Measurements from ENCODE around the gene CDK13. TPM values are rescaled to one million over a fixed set of nuclear protein-coding genes. Genes with fewer than 3 reads are reported as not detected.

Gene CDK13
- total and polyA plus RNA-seq, 9 of the 15 experiments (the other 6 are each of a cell fraction or from before 2014, with no cell fraction given) = 9.8 to 46.1 (median 32.4) TPM

DNA sequence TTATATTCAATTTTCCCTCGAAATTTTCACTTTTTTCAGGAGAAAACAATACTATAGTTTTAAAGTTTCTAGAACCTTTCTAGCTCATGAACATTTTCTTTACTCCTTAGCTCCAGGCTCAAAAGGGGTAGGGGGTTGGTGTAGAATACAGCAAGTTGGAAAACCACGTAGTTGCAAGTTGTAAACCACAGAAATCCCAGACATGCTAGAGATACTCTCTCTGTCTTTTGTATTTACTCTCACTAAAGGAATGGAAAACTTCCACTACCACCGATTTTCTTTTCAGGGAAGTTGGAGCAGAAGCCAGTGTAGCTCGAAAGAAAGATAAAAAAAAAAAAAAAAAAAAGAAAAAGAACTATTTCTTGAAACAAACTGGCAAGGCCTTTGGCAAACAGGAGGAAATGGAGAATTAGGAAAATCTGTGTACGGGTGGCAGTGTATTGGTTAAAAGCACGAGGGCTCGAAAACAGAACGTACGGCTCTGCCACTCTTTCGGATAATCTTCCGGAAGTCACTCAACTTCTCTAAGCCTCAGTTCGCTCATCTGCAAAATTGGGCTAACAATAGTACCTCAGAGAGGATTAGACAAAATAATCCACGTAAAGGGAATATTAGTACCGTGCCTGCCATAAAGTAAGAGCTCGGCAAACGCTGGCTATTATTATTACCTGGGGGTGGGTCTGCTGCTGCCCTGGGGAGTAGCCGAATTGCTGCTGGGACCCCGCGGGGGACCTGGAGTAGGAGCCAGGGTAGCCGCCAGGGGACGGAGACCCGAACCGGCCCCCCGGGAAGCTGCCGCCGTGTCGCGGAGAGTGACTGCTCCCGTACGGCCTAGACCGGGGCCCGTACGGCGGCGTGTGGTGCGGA, 183.7 kb downstream of the CDK13 start (continued):
- TF ChIP-seq, protein P1, sequence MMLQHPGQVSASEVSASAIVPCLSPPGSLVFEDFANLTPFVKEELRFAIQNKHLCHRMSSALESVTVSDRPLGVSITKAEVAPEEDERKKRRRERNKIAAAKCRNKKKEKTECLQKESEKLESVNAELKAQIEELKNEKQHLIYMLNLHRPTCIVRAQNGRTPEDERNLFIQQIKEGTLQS (IDR thresholded peaks at IDR 0.05) = 0 out of 2 replicates have a peak, but pooled peaks have one; percentile 9
- TF ChIP-seq, protein P1 (CRISPR knock-in tag; conservative IDR thresholded peaks at IDR 0.05) = no peak

DNA sequence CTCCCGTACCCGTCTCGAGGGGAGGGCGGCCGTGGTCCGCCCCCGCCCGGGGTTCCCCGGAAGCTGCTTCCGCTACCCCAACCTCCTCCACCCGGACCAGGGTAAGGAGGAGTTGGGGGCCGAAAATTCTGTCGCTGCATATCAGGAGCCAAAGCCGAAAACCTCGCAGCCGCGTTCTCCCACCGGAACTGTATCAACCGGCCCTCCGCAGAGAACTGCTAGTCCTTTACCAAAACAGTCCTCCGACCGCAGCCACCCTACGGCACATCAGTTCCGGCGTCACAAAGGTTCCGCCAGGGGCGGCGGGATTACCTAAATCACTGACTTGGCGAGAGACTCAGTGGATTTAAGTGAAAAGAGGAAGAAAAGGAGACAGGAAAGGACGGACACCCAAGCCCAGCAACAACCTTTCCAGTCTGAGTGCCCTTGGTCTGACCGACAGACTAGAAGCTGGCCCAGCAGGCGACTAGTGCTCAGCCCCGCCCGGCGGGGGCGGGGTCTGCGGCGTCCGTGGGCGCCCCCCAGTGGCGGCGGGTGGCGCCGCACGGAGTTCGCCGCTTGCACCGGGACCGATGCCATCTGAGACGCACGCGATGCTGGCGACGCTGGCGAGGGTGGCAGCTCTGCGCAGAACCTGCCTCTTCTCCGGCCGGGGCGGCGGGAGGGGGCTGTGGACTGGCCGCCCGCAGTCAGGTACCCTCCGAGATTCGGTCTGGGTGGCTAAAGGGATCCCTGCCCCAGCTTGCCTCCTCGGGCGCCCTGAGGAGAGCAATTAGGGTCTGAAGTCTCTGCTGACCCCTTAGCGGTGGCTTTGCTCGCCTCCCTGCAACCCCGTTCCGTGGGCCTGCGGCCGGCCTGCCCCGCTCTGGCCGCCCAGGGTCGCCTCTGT, 184.6 kb downstream of the CDK13 start, which contains the start of the genes MPLKIP and SUGCT:
TSS of gene MPLKIP (minus strand) at position 195 of the 889 bp plus-strand sequence. CDS start at position 140, 55 bp downstream.
TSS of gene SUGCT (plus strand) at position 578 of the 889 bp plus-strand sequence.
- in situ Hi-C loops (cut with MboI) = no loop called here
- POLR2A ChIA-PET = interaction anchor here (0.6 to 1.4 kb wide), 5 partner anchors 10 to 1573 kb away, joined by 3 to 8 read pairs (median 4); no protein-coding TSS in a partner anchor
- peak within 1 kb of the TSS; percentile 98 for H3K27ac ChIP-seq (ENCODE audit: extremely low read depth, low read depth, low read length)
- H3K9me1 ChIP-seq (ENCODE audit: control insufficient read depth, insufficient read depth, low read length) = no peaks in the 10 kb centered on the region
- peaks cover 0 to 6% of the 10 kb centered on the region in 2 experiments; a peak in 2 of 5 replicates for H3K4me1 ChIP-seq (replicated peaks in 1 of 2; ENCODE audit: control insufficient read depth in 2 of 2, insufficient read depth in 2 of 2, low read length in 2 of 2)
- 2% methylated on average over 46 of the region's 75 CpGs for WGBS (ENCODE audit: insufficient coverage, low coverage, missing lambda C conversion rate)
- FAIRE-seq (peak; percentile 78), DNase-seq (ENCODE audit: extremely low read depth in 1 of 4, low spot score in 3 of 4) (peak; percentile 89 to 92 (median 90)), ATAC-seq (peak; percentile 92)
- peak within 1 kb of the TSS; percentile 97 to 99 for H3K9ac ChIP-seq (ENCODE audit: insufficient read depth in 1 of 2, low read depth in 2 of 2, low read length in 2 of 2)
- intact Hi-C loops (cut with micrococcal nuclease) = loop anchor here (1.0 to 5.0 kb wide), 2 partner anchors 50 to 182 kb away; partner anchors contain the start of gene CDK13
- no peaks in the 10 kb centered on the region; the same call in 1 of the 2 replicates for H4K20me1 ChIP-seq (replicated peaks; ENCODE audit: control insufficient read depth, insufficient read depth, low read length)
- CTCF ChIA-PET (ENCODE audit: low intra/inter-chr PET ratio) = no interaction called here
- peaks cover 50% of the 10 kb centered on the region for H3K79me2 ChIP-seq (ENCODE audit: control insufficient read depth, insufficient read depth, low read length)
- peaks cover 31% of the 10 kb centered on the region; the same call in 2 of the 3 replicates for H3K36me3 ChIP-seq (ENCODE audit: control insufficient read depth, insufficient read depth, low read length)
- peak within 1 kb of the TSS; percentile 99 for H3K4me2 ChIP-seq (ENCODE audit: insufficient read depth, low read length)
- no peaks in the 10 kb centered on the region for H3K9me3 ChIP-seq (replicated peaks; ENCODE audit: control insufficient read depth, insufficient read depth, low read depth, low read length)
- peak within 1 kb of the TSS; percentile 95 for H3K4me3 ChIP-seq
- no TSS peak for BruUV-seq (replicated peaks)
- no peaks in the 10 kb centered on the region for H3K27me3 ChIP-seq (ENCODE audit: control insufficient read depth in 2 of 2, insufficient read depth in 2 of 2, low read length in 2 of 2)
- H2AFZ ChIP-seq (ENCODE audit: low read depth, low read length) = peak within 1 kb of the TSS; percentile 100
- peak; percentile 99 for TF ChIP-seq TAF1 (IDR thresholded peaks at IDR 0.05; ENCODE audit: control insufficient read depth, extremely low read depth, insufficient read depth, low read length, severe bottlenecking)
- peak; percentile 71 for TF ChIP-seq FOXM1 (IDR thresholded peaks at IDR 0.05; ENCODE audit: low read depth)
- TF ChIP-seq FOXM1 (CRISPR knock-in tag; IDR thresholded peaks at IDR 0.05; ENCODE audit: low read depth) = no peak
- TF ChIP-seq ZNF197 (CRISPR knock-in tag; IDR thresholded peaks at IDR 0.05; ENCODE audit: low read depth) = 0 out of 2 replicates have a peak, but pooled peaks have one; percentile 44
- TF ChIP-seq, protein P2, sequence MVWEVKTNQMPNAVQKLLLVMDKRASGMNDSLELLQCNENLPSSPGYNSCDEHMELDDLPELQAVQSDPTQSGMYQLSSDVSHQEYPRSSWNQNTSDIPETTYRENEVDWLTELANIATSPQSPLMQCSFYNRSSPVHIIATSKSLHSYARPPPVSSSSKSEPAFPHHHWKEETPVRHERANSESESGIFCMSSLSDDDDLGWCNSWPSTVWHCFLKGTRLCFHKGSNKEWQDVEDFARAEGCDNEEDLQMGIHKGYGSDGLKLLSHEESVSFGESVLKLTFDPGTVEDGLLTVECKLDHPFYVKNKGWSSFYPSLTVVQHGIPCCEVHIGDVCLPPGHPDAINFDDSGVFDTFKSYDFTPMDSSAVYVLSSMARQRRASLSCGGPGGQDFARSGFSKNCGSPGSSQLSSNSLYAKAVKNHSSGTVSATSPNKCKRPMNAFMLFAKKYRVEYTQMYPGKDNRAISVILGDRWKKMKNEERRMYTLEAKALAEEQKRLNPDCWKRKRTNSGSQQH (CRISPR knock-in tag; IDR thresholded peaks at IDR 0.05) = no peak
- no peak for TF ChIP-seq SP2 (IDR thresholded peaks at IDR 0.05; ENCODE audit: extremely low read depth, low read depth, low read length, poor library complexity, severe bottlenecking)
- TF ChIP-seq MAFK (IDR thresholded peaks at IDR 0.05; ENCODE audit: low read length) = no peak
- TF ChIP-seq HDAC8 (tag; IDR thresholded peaks at IDR 0.05) = peak; percentile 23; the same call in 1 of the 2 replicates
- peak; percentile 97 for TF ChIP-seq GTF2E2 (tag; IDR thresholded peaks at IDR 0.05)
- TF ChIP-seq, protein P3, sequence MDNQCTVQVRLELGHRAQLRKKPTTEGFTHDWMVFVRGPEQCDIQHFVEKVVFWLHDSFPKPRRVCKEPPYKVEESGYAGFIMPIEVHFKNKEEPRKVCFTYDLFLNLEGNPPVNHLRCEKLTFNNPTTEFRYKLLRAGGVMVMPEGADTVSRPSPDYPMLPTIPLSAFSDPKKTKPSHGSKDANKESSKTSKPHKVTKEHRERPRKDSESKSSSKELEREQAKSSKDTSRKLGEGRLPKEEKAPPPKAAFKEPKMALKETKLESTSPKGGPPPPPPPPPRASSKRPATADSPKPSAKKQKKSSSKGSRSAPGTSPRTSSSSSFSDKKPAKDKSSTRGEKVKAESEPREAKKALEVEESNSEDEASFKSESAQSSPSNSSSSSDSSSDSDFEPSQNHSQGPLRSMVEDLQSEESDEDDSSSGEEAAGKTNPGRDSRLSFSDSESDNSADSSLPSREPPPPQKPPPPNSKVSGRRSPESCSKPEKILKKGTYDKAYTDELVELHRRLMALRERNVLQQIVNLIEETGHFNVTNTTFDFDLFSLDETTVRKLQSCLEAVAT (IDR thresholded peaks at IDR 0.05) = peak; percentile 19 to 89; a peak in 2 of 4 replicates
